ENCODE measurements around the gene TMPRSS11B.

The TMPRSS11B gene, protein sequence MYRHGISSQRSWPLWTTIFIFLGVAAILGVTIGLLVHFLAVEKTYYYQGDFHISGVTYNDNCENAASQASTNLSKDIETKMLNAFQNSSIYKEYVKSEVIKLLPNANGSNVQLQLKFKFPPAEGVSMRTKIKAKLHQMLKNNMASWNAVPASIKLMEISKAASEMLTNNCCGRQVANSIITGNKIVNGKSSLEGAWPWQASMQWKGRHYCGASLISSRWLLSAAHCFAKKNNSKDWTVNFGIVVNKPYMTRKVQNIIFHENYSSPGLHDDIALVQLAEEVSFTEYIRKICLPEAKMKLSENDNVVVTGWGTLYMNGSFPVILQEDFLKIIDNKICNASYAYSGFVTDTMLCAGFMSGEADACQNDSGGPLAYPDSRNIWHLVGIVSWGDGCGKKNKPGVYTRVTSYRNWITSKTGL

DNA sequence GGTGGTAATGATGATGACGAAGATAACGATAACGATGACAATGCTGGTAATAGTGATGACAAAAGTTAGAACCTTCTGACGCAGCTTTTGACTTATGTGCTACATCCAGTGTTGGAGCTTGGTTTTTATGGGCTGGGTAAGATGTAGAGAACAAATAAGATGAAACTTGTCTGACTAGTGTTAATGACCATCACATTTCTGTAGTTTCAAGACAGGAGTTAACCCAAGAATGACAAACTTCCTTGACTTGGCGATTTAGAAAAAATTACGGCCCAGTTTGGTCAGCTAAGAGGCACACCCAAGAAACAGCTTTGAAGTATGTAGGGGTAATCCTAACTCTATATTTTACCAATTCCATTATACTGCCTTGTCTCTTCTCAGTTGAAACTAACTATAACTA lies at the start of gene TMPRSS11B:
Gene TMPRSS11B, minus strand, starts transcription at position 101 of the 400 bp plus-strand sequence. CDS start 136 bp downstream, outside the sequence.
- no peak within 1 kb of the TSS for H3K4me3 ChIP-seq (ENCODE audit: low read depth, low read length)
- H3K4me1 ChIP-seq (ENCODE audit: control insufficient read depth, insufficient read depth, low read length): no peaks in the 10 kb centered on the region
- CTCF ChIA-PET: no interaction called here
- TF ChIP-seq ZBTB1 (tag by site-specific recombination; IDR thresholded peaks at IDR 0.05): no peak
- no peak for TF ChIP-seq ZNF10 (tag by site-specific recombination; IDR thresholded peaks at IDR 0.05)
- TF ChIP-seq, protein P1, sequence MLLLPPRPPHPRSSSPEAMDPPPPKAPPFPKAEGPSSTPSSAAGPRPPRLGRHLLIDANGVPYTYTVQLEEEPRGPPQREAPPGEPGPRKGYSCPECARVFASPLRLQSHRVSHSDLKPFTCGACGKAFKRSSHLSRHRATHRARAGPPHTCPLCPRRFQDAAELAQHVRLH (tag by site-specific recombination; IDR thresholded peaks at IDR 0.05): no peak
- TF ChIP-seq, protein P2, sequence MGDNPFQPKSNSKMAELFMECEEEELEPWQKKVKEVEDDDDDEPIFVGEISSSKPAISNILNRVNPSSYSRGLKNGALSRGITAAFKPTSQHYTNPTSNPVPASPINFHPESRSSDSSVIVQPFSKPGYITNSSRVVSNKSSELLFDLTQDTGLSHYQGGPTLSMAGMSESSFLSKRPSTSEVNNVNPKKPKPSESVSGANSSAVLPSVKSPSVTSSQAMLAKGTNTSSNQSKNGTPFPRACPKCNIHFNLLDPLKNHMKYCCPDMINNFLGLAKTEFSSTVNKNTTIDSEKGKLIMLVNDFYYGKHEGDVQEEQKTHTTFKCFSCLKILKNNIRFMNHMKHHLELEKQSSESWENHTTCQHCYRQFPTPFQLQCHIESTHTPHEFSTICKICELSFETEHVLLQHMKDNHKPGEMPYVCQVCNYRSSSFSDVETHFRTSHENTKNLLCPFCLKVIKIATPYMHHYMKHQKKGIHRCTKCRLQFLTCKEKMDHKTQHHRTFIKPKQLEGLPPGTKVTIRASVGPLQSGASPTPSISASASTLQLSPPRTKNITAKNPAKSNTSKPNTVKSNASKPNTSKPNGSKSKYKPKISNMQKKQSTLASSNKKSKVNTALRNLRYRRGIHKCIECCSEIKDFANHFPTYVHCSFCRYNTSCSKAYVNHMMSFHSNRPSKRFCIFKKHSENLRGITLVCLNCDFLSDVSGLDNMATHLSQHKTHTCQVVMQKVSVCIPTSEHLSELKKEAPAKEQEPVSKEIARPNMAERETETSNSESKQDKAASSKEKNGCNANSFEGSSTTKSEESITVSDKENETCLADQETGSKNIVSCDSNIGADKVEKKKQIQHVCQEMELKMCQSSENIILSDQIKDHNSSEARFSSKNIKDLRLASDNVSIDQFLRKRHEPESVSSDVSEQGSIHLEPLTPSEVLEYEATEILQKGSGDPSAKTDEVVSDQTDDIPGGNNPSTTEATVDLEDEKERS (tag by site-specific recombination; IDR thresholded peaks at IDR 0.05): no peak
- TF ChIP-seq ZNF404 (tag by site-specific recombination; IDR thresholded peaks at IDR 0.05): no peak
- TF ChIP-seq, protein P3, sequence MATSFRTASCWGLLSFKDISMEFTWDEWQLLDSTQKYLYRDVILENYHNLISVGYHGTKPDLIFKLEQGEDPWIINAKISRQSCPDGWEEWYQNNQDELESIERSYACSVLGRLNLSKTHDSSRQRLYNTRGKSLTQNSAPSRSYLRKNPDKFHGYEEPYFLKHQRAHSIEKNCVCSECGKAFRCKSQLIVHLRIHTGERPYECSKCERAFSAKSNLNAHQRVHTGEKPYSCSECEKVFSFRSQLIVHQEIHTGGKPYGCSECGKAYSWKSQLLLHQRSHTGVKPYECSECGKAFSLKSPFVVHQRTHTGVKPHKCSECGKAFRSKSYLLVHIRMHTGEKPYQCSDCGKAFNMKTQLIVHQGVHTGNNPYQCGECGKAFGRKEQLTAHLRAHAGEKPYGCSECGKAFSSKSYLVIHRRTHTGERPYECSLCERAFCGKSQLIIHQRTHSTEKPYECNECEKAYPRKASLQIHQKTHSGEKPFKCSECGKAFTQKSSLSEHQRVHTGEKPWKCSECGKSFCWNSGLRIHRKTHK (tag by site-specific recombination; IDR thresholded peaks at IDR 0.05): no peak
- no peak for TF ChIP-seq ZNF366 (tag by site-specific recombination; conservative IDR thresholded peaks at IDR 0.05)
- TF ChIP-seq, protein P4, sequence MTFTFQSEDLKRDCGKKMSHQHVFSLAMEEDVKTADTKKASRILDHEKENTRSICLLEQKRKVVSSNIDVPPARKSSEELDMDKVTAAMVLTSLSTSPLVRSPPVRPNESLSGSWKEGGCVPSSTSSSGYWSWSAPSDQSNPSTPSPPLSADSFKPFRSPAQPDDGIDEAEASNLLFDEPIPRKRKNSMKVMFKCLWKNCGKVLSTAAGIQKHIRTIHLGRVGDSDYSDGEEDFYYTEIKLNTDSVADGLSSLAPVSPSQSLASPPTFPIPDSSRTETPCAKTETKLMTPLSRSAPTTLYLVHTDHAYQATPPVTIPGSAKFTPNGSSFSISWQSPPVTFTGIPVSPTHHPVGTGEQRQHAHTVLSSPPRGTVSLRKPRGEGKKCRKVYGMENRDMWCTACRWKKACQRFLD (tag by site-specific recombination; IDR thresholded peaks at IDR 0.05): no peak
- TF ChIP-seq ZNF561 (tag by site-specific recombination; IDR thresholded peaks at IDR 0.05; ENCODE audit: borderline replicate concordance): no peak
- TF ChIP-seq ZNF549 (tag by site-specific recombination; IDR thresholded peaks at IDR 0.05): no peak
- TF ChIP-seq ZNF221 (tag by site-specific recombination; IDR thresholded peaks at IDR 0.05; ENCODE audit: borderline replicate concordance): no peak
- TF ChIP-seq ZNF544 (tag by site-specific recombination; IDR thresholded peaks at IDR 0.05): no peak
- TF ChIP-seq IKZF3 (tag by site-specific recombination; IDR thresholded peaks at IDR 0.05): no peak
- TF ChIP-seq ZNF76 (tag by site-specific recombination; IDR thresholded peaks at IDR 0.05; ENCODE audit: borderline replicate concordance, low read depth): no peak
- TF ChIP-seq, protein P5, sequence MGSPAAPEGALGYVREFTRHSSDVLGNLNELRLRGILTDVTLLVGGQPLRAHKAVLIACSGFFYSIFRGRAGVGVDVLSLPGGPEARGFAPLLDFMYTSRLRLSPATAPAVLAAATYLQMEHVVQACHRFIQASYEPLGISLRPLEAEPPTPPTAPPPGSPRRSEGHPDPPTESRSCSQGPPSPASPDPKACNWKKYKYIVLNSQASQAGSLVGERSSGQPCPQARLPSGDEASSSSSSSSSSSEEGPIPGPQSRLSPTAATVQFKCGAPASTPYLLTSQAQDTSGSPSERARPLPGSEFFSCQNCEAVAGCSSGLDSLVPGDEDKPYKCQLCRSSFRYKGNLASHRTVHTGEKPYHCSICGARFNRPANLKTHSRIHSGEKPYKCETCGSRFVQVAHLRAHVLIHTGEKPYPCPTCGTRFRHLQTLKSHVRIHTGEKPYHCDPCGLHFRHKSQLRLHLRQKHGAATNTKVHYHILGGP (tag by site-specific recombination; IDR thresholded peaks at IDR 0.05): no peak
- no peak for TF ChIP-seq KLF1 (tag by site-specific recombination; IDR thresholded peaks at IDR 0.05)
- TF ChIP-seq ZNF791 (tag by site-specific recombination; IDR thresholded peaks at IDR 0.05): no peak
- TF ChIP-seq, protein P6, sequence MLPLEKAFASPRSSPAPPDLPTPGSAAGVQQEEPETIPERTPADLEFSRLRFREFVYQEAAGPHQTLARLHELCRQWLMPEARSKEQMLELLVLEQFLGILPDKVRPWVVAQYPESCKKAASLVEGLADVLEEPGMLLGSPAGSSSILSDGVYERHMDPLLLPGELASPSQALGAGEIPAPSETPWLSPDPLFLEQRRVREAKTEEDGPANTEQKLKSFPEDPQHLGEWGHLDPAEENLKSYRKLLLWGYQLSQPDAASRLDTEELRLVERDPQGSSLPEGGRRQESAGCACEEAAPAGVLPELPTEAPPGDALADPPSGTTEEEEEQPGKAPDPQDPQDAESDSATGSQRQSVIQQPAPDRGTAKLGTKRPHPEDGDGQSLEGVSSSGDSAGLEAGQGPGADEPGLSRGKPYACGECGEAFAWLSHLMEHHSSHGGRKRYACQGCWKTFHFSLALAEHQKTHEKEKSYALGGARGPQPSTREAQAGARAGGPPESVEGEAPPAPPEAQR (tag by site-specific recombination; IDR thresholded peaks at IDR 0.05): no peak
- no peak for TF ChIP-seq ZNF843 (tag by site-specific recombination; IDR thresholded peaks at IDR 0.05)
- TF ChIP-seq MYNN (tag by site-specific recombination; IDR thresholded peaks at IDR 0.05; ENCODE audit: borderline replicate concordance): no peak
- no peak within 1 kb of the TSS for H3K27ac ChIP-seq (ENCODE audit: extremely low read depth, low read depth, low read length)
- no peaks in the 10 kb centered on the region for H3K9me3 ChIP-seq (ENCODE audit: control insufficient read depth, insufficient read depth, low read depth, low read length)
- no peaks in the 10 kb centered on the region for H3K36me3 ChIP-seq (ENCODE audit: control insufficient read depth in 2 of 2, insufficient read depth in 1 of 2, low read length in 2 of 2)
- POLR2A ChIA-PET: no interaction called here

Measured in HEK293 (cell line).